ENCODE measurements around the gene ITGAE. TPM values are rescaled to one million over a fixed set of nuclear protein-coding genes. Genes with fewer than 3 reads are reported as not detected.

ITGAE gene
- total RNA-seq, 4 donors from 2014 or later, result 8.3 to 13.9 (median 9.6) TPM

- no peak overlapping the region for H3K4me3 ChIP-seq (ENCODE audit: low read depth, poor library complexity, severe bottlenecking)
- peak; percentile 88 to 96 for DNase-seq (ENCODE audit: low spot score in 2 of 2)
- TF ChIP-seq POLR2A (IDR thresholded peaks at IDR 0.05), result no peak
- no peak for TF ChIP-seq CTCF (IDR thresholded peaks at IDR 0.05)
- 4 to 7% methylated on average over 23 to 42 of the region's 56 CpGs for WGBS, 2 donors
- intact Hi-C loops (cut with DNase I; ENCODE audit: low total_unique reads), result no loop called here
Measured at GRCh38 chr17:3754458-3755334, 46.3 kb downstream of the ITGAE start.

- WGBS, 2 donors, result 52 to 70% methylated on average over 18 of the region's 18 CpGs
- intact Hi-C loops (cut with DNase I; ENCODE audit: low total_unique reads), result no loop called here
- no peak overlapping the region for H3K4me3 ChIP-seq (ENCODE audit: low read depth, poor library complexity, severe bottlenecking)
- no peak for DNase-seq (ENCODE audit: low spot score in 2 of 2)
- no peak for TF ChIP-seq POLR2A (IDR thresholded peaks at IDR 0.05)
- TF ChIP-seq CTCF (IDR thresholded peaks at IDR 0.05), result no peak
Measured at GRCh38 chr17:3754066-3754457, 46.9 kb downstream of the ITGAE start.

- H3K4me3 ChIP-seq (ENCODE audit: low read depth, poor library complexity, severe bottlenecking), result no peak overlapping the region
- intact Hi-C loops (cut with DNase I; ENCODE audit: low total_unique reads), result no loop called here
- no peak for DNase-seq (ENCODE audit: low spot score in 2 of 2)
- TF ChIP-seq POLR2A (IDR thresholded peaks at IDR 0.05), result no peak
- no peak for TF ChIP-seq CTCF (IDR thresholded peaks at IDR 0.05)
- WGBS, 2 donors, result 64 to 74% methylated on average over 12 of the region's 12 CpGs
Measured at GRCh38 chr17:3753624-3754023, 47.4 kb downstream of the ITGAE start.

- intact Hi-C loops (cut with DNase I; ENCODE audit: low total_unique reads), result no loop called here
- DNase-seq (ENCODE audit: low spot score in 2 of 2), result no peak
- no peak for TF ChIP-seq CTCF (IDR thresholded peaks at IDR 0.05)
- TF ChIP-seq POLR2A (IDR thresholded peaks at IDR 0.05), result no peak
- WGBS, 2 donors, result 95% methylated on average over 14 to 15 of the region's 15 CpGs
- no peak overlapping the region for H3K4me3 ChIP-seq (ENCODE audit: low read depth, poor library complexity, severe bottlenecking)
Measured at GRCh38 chr17:3751836-3752235, 49.2 kb downstream of the ITGAE start.

GRCh38 chr17:3750926-3751325 lies 50.1 kb downstream of the ITGAE start:
- intact Hi-C loops (cut with DNase I; ENCODE audit: low total_unique reads), result no loop called here
- TF ChIP-seq CTCF (IDR thresholded peaks at IDR 0.05), result no peak
- no peak for TF ChIP-seq POLR2A (IDR thresholded peaks at IDR 0.05)
- 72 to 77% methylated on average over 8 of the region's 8 CpGs for WGBS, 2 donors
- no peak for DNase-seq (ENCODE audit: low spot score in 2 of 2)
- no peak overlapping the region for H3K4me3 ChIP-seq (ENCODE audit: low read depth, poor library complexity, severe bottlenecking)

Measured in lower leg skin (tissue), 4 donors.